ENCODE data around the gene ZSCAN18. TPM values are rescaled to one million over a fixed set of nuclear protein-coding genes. Genes with fewer than 3 reads are reported as not detected.

The ZSCAN18 gene
- polyA plus RNA-seq, 1 donor from 2014 or later, result 399 TPM

DNA sequence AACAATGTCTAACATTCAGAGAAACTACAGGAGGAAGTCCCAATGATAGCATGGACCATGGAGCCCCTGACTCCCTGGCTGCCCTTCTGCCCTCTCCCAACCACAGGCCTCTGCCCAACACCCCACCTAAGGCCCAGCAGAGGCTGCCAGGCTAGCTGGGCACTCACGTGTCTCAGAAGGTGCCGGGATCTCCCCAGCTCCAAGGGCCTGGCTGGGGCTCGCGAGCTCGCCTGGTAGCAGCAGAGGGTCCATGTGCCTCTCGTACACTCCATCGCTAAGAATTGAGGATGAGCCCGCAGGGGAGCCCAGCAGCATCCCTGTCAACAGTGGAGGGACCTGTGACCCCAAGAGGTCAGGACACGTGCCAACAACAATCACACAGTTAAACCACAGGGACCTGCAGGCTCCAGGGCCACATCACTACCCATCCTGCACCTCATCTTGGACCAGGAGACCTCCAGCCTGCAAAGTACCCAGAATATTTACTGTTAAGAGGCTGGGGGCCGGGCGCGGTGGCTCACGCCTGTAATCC lies 9.4 kb downstream of the ZSCAN18 start:
- Histone ChIP-seq H3K36me3 (ENCODE audit: insufficient read depth, low read length) (peaks cover 30% of the 10 kb centered on the region), H3K79me2 (replicated peaks; ENCODE audit: insufficient read depth, low read length) (peaks cover 3% of the 10 kb centered on the region), H3K27me3 (ENCODE audit: insufficient read depth, low read depth, low read length) (no peaks in the 10 kb centered on the region), H3K4me3 (ENCODE audit: low read length) (no peak overlapping the region), H3K4me2 (ENCODE audit: low read length) (no peak overlapping the region), H3K9ac (ENCODE audit: low read length) (no peak overlapping the region), H3F3A (ENCODE audit: insufficient read depth, low read length, poor library complexity, severe bottlenecking) (no peaks in the 10 kb centered on the region), H3K9me2 (ENCODE audit: insufficient read depth, low read length) (no peaks in the 10 kb centered on the region), H2AFZ (ENCODE audit: low read depth, low read length) (no peak overlapping the region), H4K20me1 (ENCODE audit: insufficient read depth) (no peaks in the 10 kb centered on the region), H3K27ac (ENCODE audit: low read length) (no peak overlapping the region), H3K9me3 (ENCODE audit: low read length) (peaks cover 38% of the 10 kb centered on the region)
- TF ChIP-seq EZH2 (IDR thresholded peaks at IDR 0.05; ENCODE audit: borderline replicate concordance, insufficient read depth, low read length, poor library complexity, severe bottlenecking) (no peak), RAD21 (conservative IDR thresholded peaks at IDR 0.05) (no peak), TAF1 (IDR thresholded peaks at IDR 0.05; ENCODE audit: low read depth) (no peak), POLR2AphosphoS5 (IDR thresholded peaks at IDR 0.05) (no peak), EP300 (conservative IDR thresholded peaks at IDR 0.05; ENCODE audit: poor library complexity, severe bottlenecking) (no peak), SMC3 (conservative IDR thresholded peaks at IDR 0.05; ENCODE audit: poor library complexity) (no peak), MXI1 (conservative IDR thresholded peaks at IDR 0.05; ENCODE audit: poor library complexity, severe bottlenecking) (no peak)
- TF ChIP-seq, protein P1, sequence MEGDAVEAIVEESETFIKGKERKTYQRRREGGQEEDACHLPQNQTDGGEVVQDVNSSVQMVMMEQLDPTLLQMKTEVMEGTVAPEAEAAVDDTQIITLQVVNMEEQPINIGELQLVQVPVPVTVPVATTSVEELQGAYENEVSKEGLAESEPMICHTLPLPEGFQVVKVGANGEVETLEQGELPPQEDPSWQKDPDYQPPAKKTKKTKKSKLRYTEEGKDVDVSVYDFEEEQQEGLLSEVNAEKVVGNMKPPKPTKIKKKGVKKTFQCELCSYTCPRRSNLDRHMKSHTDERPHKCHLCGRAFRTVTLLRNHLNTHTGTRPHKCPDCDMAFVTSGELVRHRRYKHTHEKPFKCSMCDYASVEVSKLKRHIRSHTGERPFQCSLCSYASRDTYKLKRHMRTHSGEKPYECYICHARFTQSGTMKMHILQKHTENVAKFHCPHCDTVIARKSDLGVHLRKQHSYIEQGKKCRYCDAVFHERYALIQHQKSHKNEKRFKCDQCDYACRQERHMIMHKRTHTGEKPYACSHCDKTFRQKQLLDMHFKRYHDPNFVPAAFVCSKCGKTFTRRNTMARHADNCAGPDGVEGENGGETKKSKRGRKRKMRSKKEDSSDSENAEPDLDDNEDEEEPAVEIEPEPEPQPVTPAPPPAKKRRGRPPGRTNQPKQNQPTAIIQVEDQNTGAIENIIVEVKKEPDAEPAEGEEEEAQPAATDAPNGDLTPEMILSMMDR (IDR thresholded peaks at IDR 0.05; ENCODE audit: poor library complexity, severe bottlenecking), result no peak
- TF ChIP-seq, protein P2, sequence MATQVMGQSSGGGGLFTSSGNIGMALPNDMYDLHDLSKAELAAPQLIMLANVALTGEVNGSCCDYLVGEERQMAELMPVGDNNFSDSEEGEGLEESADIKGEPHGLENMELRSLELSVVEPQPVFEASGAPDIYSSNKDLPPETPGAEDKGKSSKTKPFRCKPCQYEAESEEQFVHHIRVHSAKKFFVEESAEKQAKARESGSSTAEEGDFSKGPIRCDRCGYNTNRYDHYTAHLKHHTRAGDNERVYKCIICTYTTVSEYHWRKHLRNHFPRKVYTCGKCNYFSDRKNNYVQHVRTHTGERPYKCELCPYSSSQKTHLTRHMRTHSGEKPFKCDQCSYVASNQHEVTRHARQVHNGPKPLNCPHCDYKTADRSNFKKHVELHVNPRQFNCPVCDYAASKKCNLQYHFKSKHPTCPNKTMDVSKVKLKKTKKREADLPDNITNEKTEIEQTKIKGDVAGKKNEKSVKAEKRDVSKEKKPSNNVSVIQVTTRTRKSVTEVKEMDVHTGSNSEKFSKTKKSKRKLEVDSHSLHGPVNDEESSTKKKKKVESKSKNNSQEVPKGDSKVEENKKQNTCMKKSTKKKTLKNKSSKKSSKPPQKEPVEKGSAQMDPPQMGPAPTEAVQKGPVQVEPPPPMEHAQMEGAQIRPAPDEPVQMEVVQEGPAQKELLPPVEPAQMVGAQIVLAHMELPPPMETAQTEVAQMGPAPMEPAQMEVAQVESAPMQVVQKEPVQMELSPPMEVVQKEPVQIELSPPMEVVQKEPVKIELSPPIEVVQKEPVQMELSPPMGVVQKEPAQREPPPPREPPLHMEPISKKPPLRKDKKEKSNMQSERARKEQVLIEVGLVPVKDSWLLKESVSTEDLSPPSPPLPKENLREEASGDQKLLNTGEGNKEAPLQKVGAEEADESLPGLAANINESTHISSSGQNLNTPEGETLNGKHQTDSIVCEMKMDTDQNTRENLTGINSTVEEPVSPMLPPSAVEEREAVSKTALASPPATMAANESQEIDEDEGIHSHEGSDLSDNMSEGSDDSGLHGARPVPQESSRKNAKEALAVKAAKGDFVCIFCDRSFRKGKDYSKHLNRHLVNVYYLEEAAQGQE (IDR thresholded peaks at IDR 0.05; ENCODE audit: borderline replicate concordance), result no peak

DNA sequence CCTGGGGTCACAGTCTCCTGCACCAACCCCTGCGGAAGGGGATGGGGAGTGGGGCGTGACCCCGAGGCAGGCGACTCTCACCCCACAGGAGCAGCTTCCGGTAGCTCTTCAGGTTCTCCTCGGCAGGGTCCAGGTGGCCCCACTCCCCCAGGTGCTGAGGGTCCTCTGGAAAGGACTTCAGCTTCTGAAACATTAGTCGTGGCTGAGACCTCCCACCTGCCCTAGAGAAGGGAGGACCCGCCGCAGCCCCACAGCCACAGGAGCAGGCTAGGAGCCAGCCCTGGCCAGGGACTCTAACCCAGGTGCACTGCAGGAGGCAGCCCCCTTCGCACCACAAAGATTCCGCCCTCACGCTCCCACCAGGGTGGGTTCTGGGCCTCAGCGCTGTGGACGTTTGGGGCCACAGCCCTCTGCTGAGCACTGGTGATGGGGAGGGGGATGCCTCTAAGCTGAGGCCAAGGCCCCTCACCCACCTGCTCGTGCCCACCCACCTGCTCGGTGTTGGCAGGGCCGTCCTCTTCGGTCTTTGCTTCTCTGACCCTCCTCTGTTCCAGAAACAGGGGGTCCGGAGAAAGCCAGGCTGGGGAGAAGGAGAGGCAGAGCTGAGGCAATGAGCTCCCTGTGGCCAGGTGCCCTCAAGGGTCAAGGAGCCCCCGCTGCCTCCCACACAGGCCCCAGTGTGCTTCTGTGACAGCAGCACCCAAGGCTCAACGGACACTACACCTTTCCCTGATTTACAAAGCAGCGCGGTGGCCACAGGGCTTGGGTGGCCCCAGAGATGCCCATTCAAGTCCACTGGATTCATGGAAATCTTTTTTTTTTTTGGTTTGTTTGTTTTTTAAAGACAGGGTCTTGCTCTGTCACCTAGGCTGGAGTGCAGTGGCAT lies 11.0 kb downstream of the ZSCAN18 start:
- H3K9me2 ChIP-seq (ENCODE audit: insufficient read depth, low read length), result no peaks in the 10 kb centered on the region
- H3K36me3 ChIP-seq (ENCODE audit: insufficient read depth, low read length), result peaks cover 26% of the 10 kb centered on the region
- no peak overlapping the region for H3K4me2 ChIP-seq (ENCODE audit: low read length)
- no peaks in the 10 kb centered on the region for H3F3A ChIP-seq (ENCODE audit: insufficient read depth, low read length, poor library complexity, severe bottlenecking)
- no peak overlapping the region for H3K9ac ChIP-seq (ENCODE audit: low read length)
- no peaks in the 10 kb centered on the region for H3K79me2 ChIP-seq (replicated peaks; ENCODE audit: insufficient read depth, low read length)
- no peaks in the 10 kb centered on the region for H3K27me3 ChIP-seq (ENCODE audit: insufficient read depth, low read depth, low read length)
- TF ChIP-seq RAD21 (conservative IDR thresholded peaks at IDR 0.05), result no peak
- TF ChIP-seq MXI1 (conservative IDR thresholded peaks at IDR 0.05; ENCODE audit: poor library complexity, severe bottlenecking), result no peak
- TF ChIP-seq, protein P1 (IDR thresholded peaks at IDR 0.05; ENCODE audit: poor library complexity, severe bottlenecking), result no peak
- TF ChIP-seq, protein P2 (IDR thresholded peaks at IDR 0.05; ENCODE audit: borderline replicate concordance), result no peak
- TF ChIP-seq POLR2AphosphoS5 (IDR thresholded peaks at IDR 0.05), result no peak
- TF ChIP-seq SMC3 (conservative IDR thresholded peaks at IDR 0.05; ENCODE audit: poor library complexity), result no peak
- no peak for TF ChIP-seq TAF1 (IDR thresholded peaks at IDR 0.05; ENCODE audit: low read depth)
- no peak for TF ChIP-seq EZH2 (IDR thresholded peaks at IDR 0.05; ENCODE audit: borderline replicate concordance, insufficient read depth, low read length, poor library complexity, severe bottlenecking)
- peaks cover 28% of the 10 kb centered on the region for H3K9me3 ChIP-seq (ENCODE audit: low read length)
- H4K20me1 ChIP-seq (ENCODE audit: insufficient read depth), result no peaks in the 10 kb centered on the region
- H3K4me3 ChIP-seq (ENCODE audit: low read length), result no peak overlapping the region
- no peak overlapping the region for H2AFZ ChIP-seq (ENCODE audit: low read depth, low read length)
- no peak overlapping the region for H3K27ac ChIP-seq (ENCODE audit: low read length)

Data from neural cell (in vitro differentiated cells).